Ramos (cell line): ENCODE results near the gene LSM3.

Source experiments
- in situ Hi-C: fragments of 300-500 bp; cut with MboI; formaldehyde crosslinking; loops from one replicate; pipeline ENCODE4 v1.14.3; 2022; ENCODE audit warnings: low sequenced_read_pairs; ENCODE audit not compliant: unreplicated experiment

Gene LSM3

GRCh38 chr3:14142567-14143270 is 35.9 kb upstream of the LSM3 start:
- in situ Hi-C loops, result no loop called here

GRCh38 chr3:14143271-14144225 is 35.1 kb upstream of the LSM3 start:
- in situ Hi-C loops, result no loop called here

DNA sequence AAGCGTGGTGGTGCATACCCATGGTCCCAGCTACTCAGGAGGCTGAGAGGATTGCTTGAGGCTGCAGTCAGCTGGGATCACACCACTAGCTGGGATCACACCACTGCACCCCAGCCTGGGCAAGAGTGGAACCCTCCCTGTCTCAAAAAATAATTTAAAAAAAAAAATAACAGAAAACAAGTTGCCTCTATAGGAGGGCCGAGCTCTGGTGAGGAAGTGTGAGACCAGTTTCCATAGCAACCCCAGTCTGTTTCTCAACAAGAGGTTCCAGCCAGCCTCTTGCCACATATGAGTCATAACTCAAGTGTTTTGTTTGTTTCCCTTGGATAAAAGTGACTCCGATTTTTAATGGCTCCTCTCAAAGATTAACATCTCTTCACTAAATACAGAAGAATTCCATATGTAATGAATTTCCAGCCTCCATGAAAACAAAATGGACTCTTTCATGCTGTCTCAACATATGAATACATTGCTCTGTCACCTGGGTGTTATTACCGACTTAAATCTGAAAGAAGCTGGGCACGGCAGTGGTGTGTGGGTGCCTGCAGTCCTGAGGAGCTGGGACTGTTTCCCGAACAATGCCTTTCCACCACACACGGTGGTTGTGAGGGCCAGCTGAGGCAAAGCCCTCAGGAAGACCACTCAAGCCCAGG is 34.1 kb upstream of the LSM3 start:
- in situ Hi-C loops, result no loop called here

- in situ Hi-C loops, result no loop called here
Observed at GRCh38 chr3:14145236-14145635, 33.4 kb upstream of the LSM3 start.

DNA sequence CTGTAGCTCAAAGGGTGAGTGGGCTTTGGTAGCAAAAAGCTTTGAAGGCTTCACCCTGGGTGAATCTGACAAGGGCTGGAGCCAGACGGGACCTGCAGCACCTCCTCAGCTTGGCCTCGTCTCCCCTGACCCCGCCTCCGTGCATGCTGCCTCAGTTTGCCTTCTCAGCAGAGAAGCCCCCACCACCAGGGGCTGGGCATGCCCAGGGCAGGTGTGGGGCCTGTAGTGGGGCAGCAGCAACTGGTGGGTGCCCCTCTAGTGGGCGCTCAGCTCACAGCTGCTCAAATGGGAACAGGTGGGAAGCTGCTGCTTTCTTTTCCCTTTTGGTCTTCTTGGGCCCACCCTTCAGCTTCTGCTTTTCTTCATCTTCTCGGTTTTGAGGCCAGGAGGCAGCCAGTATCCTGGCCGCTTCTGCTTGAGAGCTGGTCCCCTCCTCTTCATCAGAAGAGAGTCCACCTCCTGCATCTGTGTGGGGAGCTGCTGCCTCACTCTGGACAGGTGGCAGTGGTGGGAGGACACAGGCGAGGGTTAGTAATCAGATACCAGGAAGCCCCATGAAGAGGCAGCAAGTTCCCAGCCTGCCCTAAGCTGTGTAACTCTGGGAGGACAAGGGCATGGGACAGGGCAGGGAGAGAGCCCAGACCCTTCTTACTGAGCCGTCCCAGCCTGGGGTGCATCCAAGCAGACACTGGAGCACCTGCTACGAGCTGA is 32.8 kb upstream of the LSM3 start:
- in situ Hi-C loops, result no loop called here

DNA sequence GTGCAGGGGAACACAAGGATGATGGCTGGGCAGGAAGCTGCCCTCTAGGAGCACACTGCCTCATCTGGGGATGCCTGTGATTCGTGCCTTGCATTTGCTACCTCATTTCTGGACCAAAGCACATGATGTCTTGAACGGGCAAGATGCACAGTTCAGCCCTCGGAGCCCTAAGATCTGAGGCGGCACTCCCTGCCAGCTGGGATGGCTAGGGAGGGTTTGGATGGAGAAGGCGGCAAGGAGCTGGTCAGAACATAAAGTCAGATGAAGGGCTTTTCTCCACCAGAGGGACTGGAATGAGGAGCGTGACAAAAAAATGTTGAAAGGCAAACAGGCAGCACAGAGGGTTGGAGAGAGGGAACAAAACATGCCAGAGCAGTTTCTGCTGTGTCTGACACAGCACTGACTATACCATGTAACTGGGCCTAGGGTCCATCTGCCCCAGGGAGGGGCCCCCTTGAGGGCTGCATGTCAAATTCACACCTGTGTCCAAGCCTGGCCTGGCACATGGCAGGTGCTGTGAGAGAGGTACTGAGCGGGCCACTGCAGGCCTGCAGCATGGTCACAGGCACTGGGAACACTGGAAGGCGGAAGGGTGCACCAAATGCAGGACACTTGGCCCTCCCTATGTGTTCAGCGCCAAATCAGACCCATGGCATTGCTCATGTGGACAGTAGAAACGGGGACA is 32.1 kb upstream of the LSM3 start:
- in situ Hi-C loops, result no loop called here

GRCh38 chr3:14147066-14147435 is 31.6 kb upstream of the LSM3 start:
- in situ Hi-C loops, result no loop called here

DNA sequence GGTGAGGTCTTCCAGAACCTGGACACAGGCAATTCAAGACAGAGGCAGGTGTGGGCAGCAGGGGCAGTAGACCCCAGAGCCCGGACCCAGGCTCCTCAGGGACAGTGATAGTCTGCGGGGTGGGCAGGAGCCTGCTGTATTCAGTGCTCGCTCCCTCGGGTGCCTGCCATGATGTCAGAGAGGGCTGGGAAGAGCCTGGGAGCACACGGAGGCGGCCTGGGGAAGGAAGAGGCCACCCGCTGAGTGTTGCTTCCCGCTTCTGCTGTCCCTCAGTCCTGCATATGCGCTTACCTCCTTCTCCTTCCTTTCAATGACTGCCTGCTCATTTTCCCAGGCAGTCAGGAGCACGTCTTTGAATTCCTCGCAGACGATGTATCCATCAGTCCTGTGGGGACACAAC is 31.0 kb upstream of the LSM3 start:
- in situ Hi-C loops, result no loop called here

DNA sequence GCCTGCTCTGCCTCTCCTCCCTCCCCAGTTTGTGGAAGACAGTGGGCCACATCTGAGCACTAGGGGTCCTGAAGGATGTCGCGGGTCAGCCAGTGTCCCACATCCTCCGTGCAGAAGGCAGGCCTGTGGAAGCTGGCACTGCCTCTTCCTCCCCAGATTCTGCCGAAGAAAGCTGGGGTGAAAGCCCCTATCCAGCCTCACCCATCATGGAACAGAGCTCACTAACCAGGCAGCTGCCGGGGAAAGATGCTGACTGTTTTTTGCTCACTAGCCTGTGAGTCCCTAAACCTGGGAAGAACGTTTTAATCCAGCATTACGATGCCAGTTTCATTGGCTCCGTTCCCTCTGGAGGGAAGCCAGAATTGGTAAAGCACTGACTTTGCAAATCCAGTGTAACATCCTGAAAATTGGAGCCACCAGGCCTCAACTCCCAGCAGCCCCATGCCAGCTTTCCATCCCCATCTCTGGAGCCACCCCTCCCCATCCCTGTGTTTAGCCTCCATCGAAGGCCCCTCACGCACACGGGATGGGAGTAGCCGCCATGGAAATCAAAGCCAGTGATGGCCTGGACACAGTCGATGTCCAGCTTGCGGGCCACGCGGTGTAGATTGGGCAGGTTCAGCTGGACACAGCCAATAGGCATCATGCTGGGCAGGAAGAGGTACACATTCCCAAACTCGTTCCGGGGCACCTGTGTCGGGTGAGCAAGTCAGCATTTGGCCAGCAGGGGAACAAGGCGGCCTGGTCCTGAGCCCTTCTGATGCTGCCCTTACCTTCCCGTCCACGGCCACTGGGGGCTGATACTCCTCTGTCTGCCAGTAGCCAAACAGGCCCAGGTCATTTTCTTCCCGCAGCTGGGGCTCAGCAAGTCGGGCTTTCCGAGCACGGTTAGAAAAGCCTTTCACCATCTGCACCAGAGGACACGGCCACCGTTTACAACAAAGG is 30.3 kb upstream of the LSM3 start:
- in situ Hi-C loops, result no loop called here

DNA sequence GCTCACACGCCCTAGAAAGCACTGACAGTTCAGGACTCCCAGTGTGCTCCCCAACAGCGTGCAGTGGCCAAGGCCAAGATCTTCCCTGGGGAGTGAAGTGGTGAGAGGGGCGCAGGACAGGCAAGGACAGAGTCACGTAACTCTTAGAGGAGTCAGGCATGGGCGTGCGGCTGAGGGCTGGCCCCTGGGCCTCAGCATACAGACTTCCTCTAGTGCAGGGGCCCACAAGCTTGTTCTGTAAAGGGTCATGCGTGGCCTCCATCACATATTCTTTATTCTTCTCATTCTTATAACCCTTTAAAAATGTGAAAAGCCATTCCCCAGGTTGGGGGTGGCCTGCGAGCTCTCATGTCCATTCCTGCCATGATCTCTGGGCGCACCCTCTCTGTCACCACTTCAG is 28.5 kb upstream of the LSM3 start:
- in situ Hi-C loops, result no loop called here

- in situ Hi-C loops, result no loop called here
Observed at GRCh38 chr3:14150491-14151230, 28.0 kb upstream of the LSM3 start.

- in situ Hi-C loops, result no loop called here
Observed at GRCh38 chr3:14151471-14152083, 27.0 kb upstream of the LSM3 start.

- in situ Hi-C loops, result no loop called here
Observed at GRCh38 chr3:14152233-14152962, 26.2 kb upstream of the LSM3 start.

GRCh38 chr3:14152963-14153355 is 25.7 kb upstream of the LSM3 start:
- in situ Hi-C loops, result no loop called here

DNA sequence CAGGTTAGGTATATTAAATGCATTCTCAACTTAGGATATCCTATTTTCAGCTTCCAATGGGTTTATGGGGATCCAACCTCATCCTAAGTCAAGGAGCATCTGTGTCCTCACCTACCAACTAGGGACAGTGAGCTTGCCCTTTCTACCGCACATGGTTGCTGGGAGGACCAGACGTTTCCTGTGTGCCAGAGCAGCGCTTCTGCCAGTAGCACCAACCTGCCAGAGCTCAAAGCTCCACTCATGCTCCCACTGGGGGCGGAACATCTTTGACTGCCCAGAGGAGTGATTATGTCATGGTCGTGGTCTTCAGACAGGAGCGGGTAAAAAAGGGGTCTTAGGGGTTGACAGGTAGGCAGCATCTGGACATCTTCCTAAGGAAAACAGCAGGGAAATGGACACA is 25.0 kb upstream of the LSM3 start:
- in situ Hi-C loops, result no loop called here

GRCh38 chr3:14154276-14154675 is 24.3 kb upstream of the LSM3 start:
- in situ Hi-C loops, result no loop called here

DNA sequence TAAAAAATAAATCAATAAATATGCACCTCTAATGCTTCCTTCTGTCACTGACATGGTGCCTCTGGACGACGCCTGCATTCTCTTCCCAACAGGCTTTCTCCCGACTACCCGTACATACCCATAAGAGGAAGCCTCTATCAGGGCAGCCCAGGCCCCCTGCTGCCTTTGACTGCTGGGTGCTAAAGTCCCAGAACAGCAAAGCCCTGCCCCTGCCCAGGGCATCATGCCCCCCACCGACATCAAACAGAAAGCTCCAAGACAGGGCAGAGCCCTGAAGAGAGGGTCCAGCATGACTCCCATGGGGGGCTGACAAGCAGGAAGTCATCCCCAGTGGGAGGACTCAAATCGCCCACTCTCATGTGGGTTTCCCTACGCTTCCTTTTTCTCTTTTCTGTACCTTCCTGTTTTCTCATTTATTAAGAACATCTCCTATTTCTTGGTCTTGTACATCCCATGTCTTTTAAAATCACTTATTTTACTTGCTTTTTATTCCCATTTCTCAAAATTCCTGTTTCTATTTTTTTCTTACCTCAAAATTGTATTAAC is 23.6 kb upstream of the LSM3 start:
- in situ Hi-C loops, result no loop called here
